HFF-Myc (cell line): ENCODE data around the gene PPIF.

Experiments
- DNase-seq: peaks from one replicate; pipeline ENCODE4 v3.0.0-alpha.2; 2011; ENCODE audit warnings: low read depth; ENCODE audit errors: extremely low read depth
- H3K4me3 ChIP-seq: replicated peaks from 2 replicates; pipeline ENCODE4 v1.5.1; 2011; ENCODE audit warnings: low read depth, mild to moderate bottlenecking, control low read depth, low read length
- CTCF ChIP-seq: IDR thresholded peaks from 2 replicates; pipeline ENCODE4 v1.5.1; 2012; ENCODE audit warnings: mild to moderate bottlenecking, low read depth, low read length, control low read depth; ENCODE audit errors: missing control alignments

The PPIF gene

GRCh38 chr10:79344502-79345195 is 2.6 kb upstream of the PPIF start:
- DNase-seq = no peak
- no peak for TF ChIP-seq CTCF

GRCh38 chr10:79345241-79346011 is 1.8 kb upstream of the PPIF start:
- H3K4me3 ChIP-seq = no peak overlapping the region
- DNase-seq = no peak
- no peak for TF ChIP-seq CTCF

More at GRCh38 chr10:79344502-79345195, 2.6 kb upstream of the PPIF start:
- H3K4me3 ChIP-seq = no peak overlapping the region

- no peak for TF ChIP-seq CTCF
- no peak for DNase-seq
- no peak overlapping the region for H3K4me3 ChIP-seq
Observed at GRCh38 chr10:79346012-79346340, 1.3 kb upstream of the PPIF start.

- no peak for TF ChIP-seq CTCF
- H3K4me3 ChIP-seq = peak overlapping the region; percentile 91
- no peak for DNase-seq
Observed at GRCh38 chr10:79346388-79347225, 662 bp upstream of the PPIF start.

- no peak for TF ChIP-seq CTCF
- DNase-seq = no peak
- peak overlapping the region; percentile 91 for H3K4me3 ChIP-seq
Observed at GRCh38 chr10:79347894-79348639, 798 bp downstream of the PPIF start.

GRCh38 chr10:79348640-79348988 is 1.3 kb downstream of the PPIF start:
- DNase-seq = no peak

More at GRCh38 chr10:79348640-79348988, 1.3 kb downstream of the PPIF start:
- H3K4me3 ChIP-seq = peak overlapping the region; percentile 91
- no peak for TF ChIP-seq CTCF
